WERI-Rb-1 (cell line): ENCODE results near the gene EFHC2.
"Not testable (repeated sequence)": the region's sequence is repeated elsewhere in the genome, so short reads cannot be mapped to it uniquely, and the experiment has no call there.

Experiments
- DNase-seq: peaks from one replicate; pipeline ENCODE4 v3.0.0-alpha.2; 2020
- H3K27ac ChIP-seq: fragments of 250-450 bp; sonication (Bioruptor Pico); 2 replicates; pipeline ENCODE4 v1.5.1; 2020; ENCODE audit warnings: mild to moderate bottlenecking, moderate library complexity
- H3K27me3 ChIP-seq: fragments of 250-450 bp; sonication (Bioruptor Pico); 2 replicates; pipeline ENCODE4 v1.5.1; 2021; ENCODE audit warnings: mild to moderate bottlenecking, low read depth, moderate library complexity; ENCODE audit not compliant: insufficient read depth, severe bottlenecking
- H3K36me3 ChIP-seq: fragments of 250-450 bp; sonication (Bioruptor Pico); 2 replicates; pipeline ENCODE4 v1.5.1; 2020; ENCODE audit warnings: mild to moderate bottlenecking, moderate library complexity
- H3K4me3 ChIP-seq: 2 replicates; pipeline ENCODE4 v1.5.1; 2011; ENCODE audit warnings: low read depth, mild to moderate bottlenecking, control low read depth, low read length
- H3K9me3 ChIP-seq: fragments of 250-450 bp; sonication (Bioruptor Pico); 2 replicates; pipeline ENCODE4 v1.5.1; 2021; ENCODE audit warnings: mild to moderate bottlenecking, moderate library complexity; ENCODE audit not compliant: severe bottlenecking
- CTCF ChIP-seq: IDR thresholded peaks from 2 replicates; pipeline ENCODE4 v1.5.1; 2011; ENCODE audit warnings: low read depth, mild to moderate bottlenecking, control low read depth, inconsistent platforms, low read length

EFHC2 gene

GRCh38 chrX:44218465-44218864 lies 125.0 kb downstream of the EFHC2 start:
- no peak for TF ChIP-seq CTCF
- H3K27ac ChIP-seq: no peak overlapping the region
- H3K9me3 ChIP-seq: no peaks in the 10 kb centered on the region
- H3K36me3 ChIP-seq: no peaks in the 10 kb centered on the region
- no peaks in the 10 kb centered on the region for H3K27me3 ChIP-seq
- H3K4me3 ChIP-seq: no peak overlapping the region
- no peak for DNase-seq

- H3K9me3 ChIP-seq: no peaks in the 10 kb centered on the region
- no peak overlapping the region for H3K4me3 ChIP-seq
- no peaks in the 10 kb centered on the region for H3K27me3 ChIP-seq
- TF ChIP-seq CTCF: no peak
- no peak overlapping the region for H3K27ac ChIP-seq
- H3K36me3 ChIP-seq: no peaks in the 10 kb centered on the region
- no peak for DNase-seq
These were observed 127.3 kb downstream of the EFHC2 start for GRCh38 chrX:44216171-44216570.

GRCh38 chrX:44203791-44204190 lies 139.7 kb downstream of the EFHC2 start:
- DNase-seq: peak; percentile 9
- Histone ChIP-seq H3K9me3 (no peaks in the 10 kb centered on the region), H3K4me3 (no peak overlapping the region), H3K27me3 (no peaks in the 10 kb centered on the region), H3K36me3 (no peaks in the 10 kb centered on the region), H3K27ac (no peak overlapping the region)
- TF ChIP-seq CTCF: peak; percentile 47

- H3K4me3 ChIP-seq: no peak overlapping the region
- H3K9me3 ChIP-seq: no peaks in the 10 kb centered on the region
- H3K27ac ChIP-seq: no peak overlapping the region
- no peaks in the 10 kb centered on the region for H3K36me3 ChIP-seq
- H3K27me3 ChIP-seq: no peaks in the 10 kb centered on the region
- DNase-seq: no peak
- TF ChIP-seq CTCF: no peak
These were observed 140.9 kb downstream of the EFHC2 start for GRCh38 chrX:44202596-44202995.

- Histone ChIP-seq H3K27me3 (peaks cover 3% of the 10 kb centered on the region), H3K9me3 (no peaks in the 10 kb centered on the region), H3K36me3 (no peaks in the 10 kb centered on the region), H3K27ac (no peak overlapping the region), H3K4me3 (no peak overlapping the region)
- no peak for TF ChIP-seq CTCF
- no peak for DNase-seq
These were observed 154.4 kb downstream of the EFHC2 start for GRCh38 chrX:44189116-44189515.

GRCh38 chrX:44187915-44188314 lies 155.6 kb downstream of the EFHC2 start:
- not testable (repeated sequence) for H3K36me3 ChIP-seq, H3K4me3 ChIP-seq, H3K27me3 ChIP-seq, DNase-seq, H3K27ac ChIP-seq, H3K9me3 ChIP-seq
